ENCODE results near the gene AMIGO1. TPM values are rescaled to one million over a fixed set of nuclear protein-coding genes. Genes with fewer than 3 reads are reported as not detected.

AMIGO1 gene
- total RNA-seq, 4 donors from 2014 or later: 2.4 to 10.6 (median 5.9) TPM

DNA sequence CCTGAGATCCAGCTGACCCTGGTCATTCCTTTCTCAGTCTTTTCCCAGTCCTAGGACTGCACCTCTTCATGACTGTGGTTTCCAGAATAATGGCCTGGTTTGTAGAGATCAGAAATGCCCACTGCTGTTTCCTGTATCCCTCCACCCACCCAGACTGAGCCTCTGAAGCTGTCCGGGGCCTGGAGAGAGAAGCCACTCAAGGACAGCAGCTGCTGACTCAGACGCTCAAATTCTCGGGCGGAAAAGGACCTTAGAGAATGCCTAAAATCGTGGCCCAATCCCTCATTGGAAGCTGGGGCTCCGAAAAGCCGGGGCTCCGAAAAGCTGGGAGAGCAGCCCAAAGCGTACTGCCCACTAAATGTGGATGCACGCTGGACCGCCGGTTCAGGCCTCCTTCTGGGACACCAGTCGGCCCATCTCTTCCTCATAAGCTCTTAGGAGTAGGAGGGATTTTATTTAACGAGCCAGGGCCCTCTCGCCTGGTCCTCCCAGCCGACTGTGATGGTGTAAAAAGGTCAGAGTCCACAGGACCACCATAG is 22.4 kb upstream of the AMIGO1 start:
- TF ChIP-seq CTCF (IDR thresholded peaks at IDR 0.05): no peak
- no peak for ATAC-seq (ENCODE audit: low FRiP score)
- DNase-seq (ENCODE audit: low spot score): no peak

DNA sequence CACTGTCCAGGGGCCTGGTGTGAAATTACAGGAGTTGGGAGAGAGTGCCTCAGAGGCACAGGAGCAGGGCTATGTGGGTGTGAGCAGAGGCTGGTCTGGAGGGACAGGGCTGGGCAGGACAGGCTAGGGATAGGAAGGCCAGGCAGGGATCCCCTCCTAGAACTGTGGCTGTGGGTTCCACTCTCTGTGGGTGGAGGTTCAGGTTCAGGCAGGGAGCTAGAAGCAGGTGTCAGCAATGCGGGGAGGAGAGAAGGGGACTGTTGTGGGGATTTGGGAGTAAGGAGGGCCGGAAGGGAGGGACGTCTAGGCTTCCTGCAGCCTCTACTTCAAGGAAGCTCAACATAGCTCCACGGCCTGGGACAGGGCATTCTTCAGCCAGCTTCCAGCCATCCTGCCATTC is 21.9 kb upstream of the AMIGO1 start:
- no peak for ATAC-seq (ENCODE audit: low FRiP score)
- TF ChIP-seq CTCF (IDR thresholded peaks at IDR 0.05): no peak
- no peak for DNase-seq (ENCODE audit: low spot score)

GRCh38 chr1:109530457-109531087 is 21.0 kb upstream of the AMIGO1 start:
- ATAC-seq (ENCODE audit: low FRiP score) (no peak), DNase-seq (ENCODE audit: low spot score) (no peak)
- TF ChIP-seq CTCF (IDR thresholded peaks at IDR 0.05): no peak

GRCh38 chr1:109529881-109530456 is 20.4 kb upstream of the AMIGO1 start:
- DNase-seq (ENCODE audit: low spot score): no peak
- TF ChIP-seq CTCF (IDR thresholded peaks at IDR 0.05): no peak
- no peak for ATAC-seq (ENCODE audit: low FRiP score)

DNA sequence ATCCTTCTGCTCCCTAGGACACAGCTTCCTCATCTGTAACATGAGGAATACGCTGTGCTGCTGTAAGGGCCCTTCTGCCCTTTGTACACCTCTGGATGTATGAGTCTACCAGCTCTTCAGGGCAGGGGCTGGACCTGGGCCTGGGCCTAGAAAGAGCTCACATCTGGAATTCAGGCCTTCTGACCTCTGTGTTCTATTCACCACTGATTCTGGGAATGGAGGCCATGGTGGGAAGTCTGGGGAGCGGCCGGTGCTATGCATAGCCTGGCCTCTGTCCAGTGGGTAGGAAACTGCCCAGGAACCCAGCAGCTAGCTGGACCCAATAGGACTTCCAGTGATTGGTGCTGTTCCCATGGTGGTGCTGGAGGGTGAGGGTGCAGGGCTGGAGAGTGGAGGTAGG is 19.2 kb upstream of the AMIGO1 start:
- ATAC-seq (ENCODE audit: low FRiP score) (no peak), DNase-seq (ENCODE audit: low spot score) (no peak)
- no peak for TF ChIP-seq CTCF (IDR thresholded peaks at IDR 0.05)

- ATAC-seq (ENCODE audit: low FRiP score) (no peak), DNase-seq (ENCODE audit: low spot score) (no peak)
- no peak for TF ChIP-seq CTCF (IDR thresholded peaks at IDR 0.05)
Observed at GRCh38 chr1:109527846-109528695, 18.5 kb upstream of the AMIGO1 start.

Measured in omental fat pad (tissue), 4 donors.